ENCODE measurements around the gene KANK2. TPM values are rescaled to one million over a fixed set of nuclear protein-coding genes. Genes with fewer than 3 reads are reported as not detected.

Gene KANK2
- polyA plus RNA-seq, 1 donor from 2014 or later: 0.25 TPM

GRCh38 chr19:11131471-11131870 is 65.9 kb downstream of the KANK2 start:
- Histone ChIP-seq H4K20me1 (ENCODE audit: insufficient read depth) (no peaks in the 10 kb centered on the region), H3K4me3 (ENCODE audit: low read length) (no peak overlapping the region), H3K9me2 (ENCODE audit: insufficient read depth, low read length) (no peaks in the 10 kb centered on the region), H3K9me3 (ENCODE audit: low read length) (no peaks in the 10 kb centered on the region), H3K27me3 (ENCODE audit: insufficient read depth, low read depth, low read length) (no peaks in the 10 kb centered on the region), H3K79me2 (replicated peaks; ENCODE audit: insufficient read depth, low read length) (no peaks in the 10 kb centered on the region), H3K36me3 (ENCODE audit: insufficient read depth, low read length) (no peaks in the 10 kb centered on the region), H2AFZ (ENCODE audit: low read depth, low read length) (no peak overlapping the region), H3K27ac (ENCODE audit: low read length) (no peak overlapping the region), H3F3A (ENCODE audit: insufficient read depth, low read length, poor library complexity, severe bottlenecking) (no peaks in the 10 kb centered on the region), H3K4me2 (ENCODE audit: low read length) (no peak overlapping the region), H3K9ac (ENCODE audit: low read length) (no peak overlapping the region)
- TF ChIP-seq MXI1 (conservative IDR thresholded peaks at IDR 0.05; ENCODE audit: poor library complexity, severe bottlenecking) (no peak), CTCF (IDR thresholded peaks at IDR 0.05; ENCODE audit: poor library complexity, severe bottlenecking) (no peak), RAD21 (conservative IDR thresholded peaks at IDR 0.05) (no peak), REST (IDR thresholded peaks at IDR 0.05; ENCODE audit: borderline replicate concordance) (no peak), SMC3 (conservative IDR thresholded peaks at IDR 0.05; ENCODE audit: poor library complexity) (no peak), EZH2 (IDR thresholded peaks at IDR 0.05; ENCODE audit: borderline replicate concordance, insufficient read depth, low read length, poor library complexity, severe bottlenecking) (no peak), EP300 (conservative IDR thresholded peaks at IDR 0.05; ENCODE audit: poor library complexity, severe bottlenecking) (no peak), TAF1 (IDR thresholded peaks at IDR 0.05; ENCODE audit: low read depth) (no peak), POLR2AphosphoS5 (IDR thresholded peaks at IDR 0.05) (no peak)

GRCh38 chr19:11130824-11131455 is 66.4 kb downstream of the KANK2 start:
- no peaks in the 10 kb centered on the region for H3K9me2 ChIP-seq (ENCODE audit: insufficient read depth, low read length)
- no peak overlapping the region for H3K4me3 ChIP-seq (ENCODE audit: low read length)
- no peaks in the 10 kb centered on the region for H3K79me2 ChIP-seq (replicated peaks; ENCODE audit: insufficient read depth, low read length)
- H3K9ac ChIP-seq (ENCODE audit: low read length): no peak overlapping the region
- no peaks in the 10 kb centered on the region for H3F3A ChIP-seq (ENCODE audit: insufficient read depth, low read length, poor library complexity, severe bottlenecking)
- H3K27ac ChIP-seq (ENCODE audit: low read length): no peak overlapping the region
- H3K4me2 ChIP-seq (ENCODE audit: low read length): no peak overlapping the region
- H3K36me3 ChIP-seq (ENCODE audit: insufficient read depth, low read length): no peaks in the 10 kb centered on the region
- H3K27me3 ChIP-seq (ENCODE audit: insufficient read depth, low read depth, low read length): no peaks in the 10 kb centered on the region
- TF ChIP-seq SMC3 (conservative IDR thresholded peaks at IDR 0.05; ENCODE audit: poor library complexity): peak; percentile 58
- peak; percentile 41 for TF ChIP-seq RAD21 (conservative IDR thresholded peaks at IDR 0.05)
- no peak for TF ChIP-seq REST (IDR thresholded peaks at IDR 0.05; ENCODE audit: borderline replicate concordance)
- peak; percentile 71 for TF ChIP-seq CTCF (IDR thresholded peaks at IDR 0.05; ENCODE audit: poor library complexity, severe bottlenecking)
- no peak for TF ChIP-seq TAF1 (IDR thresholded peaks at IDR 0.05; ENCODE audit: low read depth)
- no peak for TF ChIP-seq EP300 (conservative IDR thresholded peaks at IDR 0.05; ENCODE audit: poor library complexity, severe bottlenecking)
- TF ChIP-seq POLR2AphosphoS5 (IDR thresholded peaks at IDR 0.05): no peak
- H3K9me3 ChIP-seq (ENCODE audit: low read length): no peaks in the 10 kb centered on the region
- no peak overlapping the region for H2AFZ ChIP-seq (ENCODE audit: low read depth, low read length)
- H4K20me1 ChIP-seq (ENCODE audit: insufficient read depth): no peaks in the 10 kb centered on the region
